Endometrial microvascular endothelial cells (primary cell): ENCODE results near the gene VAV2. TPM values are rescaled to one million over a fixed set of nuclear protein-coding genes. Genes with fewer than 3 reads are reported as not detected.

ENCODE experiments used
- in situ Hi-C: cut with HindIII; loops from 2 replicates; pipeline ENCODE4 v1.10.0; 2017; ENCODE audit warnings: low sequenced_read_pairs, low pct_unique_long_range_greater_than_20kb; ENCODE audit errors: inconsistent ontology term
- total RNA-seq: library from RNA; depleted of rRNA; stranded (reverse); fragments of >200 nt; gene quantifications from one replicate; pipeline ENCODE4 v1.2.3, GENCODE V29; 2015; ENCODE audit errors: inconsistent ontology term

Gene VAV2
- total RNA-seq, 1 donor from 2014 or later: 12.8 TPM

DNA sequence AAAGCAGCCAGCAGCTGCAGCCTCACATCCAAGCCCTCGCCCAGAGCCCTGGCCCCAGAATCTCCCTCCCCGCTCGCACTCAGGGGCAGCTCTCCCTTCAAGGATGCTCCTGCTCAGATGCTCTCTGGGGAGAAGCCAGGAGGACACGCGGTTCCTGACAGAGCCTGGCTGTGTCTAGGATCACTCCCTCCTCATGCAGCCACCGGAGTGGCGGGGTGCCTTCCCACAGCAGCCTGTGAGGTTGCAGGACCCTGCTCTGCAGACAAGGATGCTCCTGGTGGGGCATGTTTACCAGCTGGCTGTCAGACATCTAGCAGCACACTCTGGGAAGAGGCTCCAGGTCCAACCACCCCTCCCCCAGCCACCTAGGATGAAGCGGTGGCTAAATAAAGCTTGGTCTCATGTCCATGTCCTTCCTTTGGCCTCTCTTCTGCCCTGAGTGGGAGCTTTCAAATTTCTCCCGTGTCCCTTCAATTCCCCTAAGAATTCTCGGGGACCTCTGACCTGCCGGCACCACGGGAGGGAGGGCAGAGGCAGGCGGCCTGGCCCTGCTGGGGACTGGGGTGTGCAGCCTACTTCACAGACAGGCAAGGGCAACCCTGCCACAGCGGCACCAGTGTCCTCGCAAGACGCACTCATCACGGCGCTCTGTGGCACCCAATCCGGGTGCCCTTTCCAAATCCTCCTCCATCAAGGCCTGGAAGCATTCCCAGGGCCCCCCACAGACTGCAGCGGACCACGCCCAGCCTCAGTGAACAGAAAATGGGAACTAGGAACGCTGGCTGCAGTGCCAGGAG is 165.6 kb downstream of the VAV2 start:
- in situ Hi-C loops: no loop called here

DNA sequence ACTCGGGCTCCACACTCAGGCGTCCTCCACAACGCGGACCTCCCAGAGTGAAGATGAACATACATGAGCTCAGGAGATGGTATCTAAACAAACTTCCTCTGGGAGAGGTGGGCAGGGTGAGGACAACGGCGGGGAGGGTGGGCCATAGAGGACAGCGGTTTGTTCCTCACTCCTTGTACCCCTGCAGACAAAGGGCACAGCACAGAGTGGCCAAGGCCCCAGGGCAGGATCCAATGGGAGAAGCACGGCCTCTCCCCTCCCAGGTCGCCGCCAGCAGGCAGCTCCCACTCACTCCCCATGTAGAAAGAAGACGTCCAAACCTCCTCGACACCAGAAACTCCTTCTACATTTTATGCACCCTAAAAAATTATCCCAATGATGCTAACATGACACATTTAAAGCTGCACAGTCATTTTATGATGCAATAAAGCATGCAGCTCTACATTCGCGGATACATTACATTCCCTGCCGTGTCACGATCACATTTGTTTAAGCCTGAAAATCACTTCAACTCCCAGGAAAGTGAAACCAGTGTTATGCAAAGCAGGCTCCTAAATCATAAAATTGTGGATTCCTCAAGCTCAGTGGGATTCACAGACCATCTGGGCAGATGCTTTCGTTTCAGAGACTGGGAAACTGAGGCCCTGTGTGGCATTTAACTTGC is 166.4 kb downstream of the VAV2 start:
- in situ Hi-C loops: no loop called here

DNA sequence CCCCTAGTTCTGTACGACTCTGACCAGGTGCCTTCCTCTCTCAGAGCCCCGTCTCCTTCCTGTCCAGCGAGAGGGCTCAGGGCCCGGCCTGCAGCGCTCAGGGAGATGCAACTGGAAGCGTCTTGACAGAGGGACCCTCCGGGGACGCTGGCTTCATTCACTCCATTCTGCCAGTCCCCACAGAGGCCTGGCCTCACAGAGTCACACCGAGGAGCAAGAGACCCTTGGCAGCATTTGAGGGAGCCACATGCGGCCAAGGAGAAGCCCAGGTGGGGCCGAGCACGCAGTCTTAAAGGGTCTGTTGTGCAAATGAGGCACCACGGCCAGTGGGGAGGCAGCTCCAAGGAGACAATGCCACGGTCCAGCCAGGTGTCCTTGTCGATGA is 167.3 kb downstream of the VAV2 start:
- in situ Hi-C loops: no loop called here

DNA sequence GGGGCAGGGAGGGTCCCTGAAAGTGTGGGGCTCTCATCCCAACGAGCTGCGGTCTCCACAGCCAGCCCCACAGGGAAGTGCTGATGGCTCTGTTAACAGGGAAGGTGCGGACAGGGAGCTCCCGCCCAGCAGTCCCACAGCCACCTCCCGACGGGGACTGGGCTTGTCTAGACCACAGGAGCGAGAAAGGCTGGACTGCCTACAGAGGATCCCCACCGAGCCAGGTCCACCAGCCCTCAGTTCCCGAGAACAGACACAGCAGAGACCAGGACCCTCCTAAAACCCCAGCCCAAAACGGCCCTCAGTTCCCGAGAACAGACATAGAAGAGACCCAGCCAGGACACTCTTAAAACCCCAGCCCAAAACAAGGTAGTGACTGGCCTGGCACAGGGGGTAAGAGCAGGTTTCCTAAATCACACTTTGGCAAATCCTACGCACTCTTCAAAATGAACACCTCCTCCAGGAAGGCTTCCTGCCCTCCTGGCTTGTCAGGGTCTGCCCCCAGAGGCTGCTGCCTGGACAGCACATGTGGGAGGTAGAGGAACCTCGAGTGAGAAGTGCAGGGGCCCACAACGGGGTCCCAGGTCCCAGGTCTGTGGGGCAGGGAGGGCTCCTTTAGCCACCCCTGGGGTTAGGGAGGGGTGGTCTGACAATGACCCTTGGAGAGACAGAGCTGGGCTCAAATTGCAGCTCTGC is 167.9 kb downstream of the VAV2 start:
- in situ Hi-C loops: no loop called here

DNA sequence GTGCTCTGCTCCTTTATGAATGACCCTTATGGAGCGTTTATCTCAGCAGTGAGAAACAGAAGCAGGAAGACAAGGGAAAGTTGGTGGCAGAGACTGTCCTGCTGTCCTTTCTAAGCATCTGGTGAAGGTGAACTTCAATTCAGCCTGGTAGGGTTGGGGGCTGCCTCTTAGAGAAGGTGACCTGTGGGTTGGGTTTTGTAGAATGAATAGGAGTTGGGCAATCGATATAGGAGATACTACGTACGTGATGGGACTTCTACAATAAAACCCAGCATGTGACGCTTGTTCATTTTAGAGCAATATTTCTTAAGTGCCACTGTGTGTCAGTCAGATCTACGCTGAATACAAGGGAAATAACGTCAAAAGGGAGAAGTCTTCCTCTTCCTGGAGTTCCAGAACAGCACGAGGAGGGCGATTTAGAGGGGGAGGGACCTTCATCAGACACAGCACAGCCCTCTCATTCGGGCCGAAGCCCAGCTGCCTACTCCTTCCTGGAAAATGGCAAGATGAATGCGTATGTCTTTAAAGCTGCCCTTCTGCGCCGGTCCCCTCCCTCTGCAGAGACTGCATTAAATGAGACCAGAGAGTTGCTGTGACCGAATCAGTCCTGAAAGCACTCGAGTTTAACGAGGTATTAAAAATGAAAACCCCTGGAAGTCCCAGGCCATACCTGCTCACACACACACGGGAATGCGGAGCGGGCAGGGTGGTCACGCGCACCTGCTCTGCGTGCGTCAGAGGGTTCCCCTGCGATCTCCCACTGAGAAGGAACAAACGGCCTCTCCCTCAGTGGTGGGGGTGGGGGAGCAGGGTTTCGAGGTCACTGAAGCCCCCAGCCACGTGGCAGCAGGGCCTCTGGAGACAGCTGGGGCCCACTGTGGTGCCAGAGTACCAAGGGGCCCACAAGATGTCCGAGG is 168.7 kb downstream of the VAV2 start:
- in situ Hi-C loops: no loop called here

GRCh38 chr9:133822430-133823065 is 169.6 kb downstream of the VAV2 start:
- in situ Hi-C loops: no loop called here

- in situ Hi-C loops: no loop called here
These were observed 170.3 kb downstream of the VAV2 start for GRCh38 chr9:133821601-133822429.

- in situ Hi-C loops: no loop called here
These were observed 172.2 kb downstream of the VAV2 start for GRCh38 chr9:133819923-133820322.

DNA sequence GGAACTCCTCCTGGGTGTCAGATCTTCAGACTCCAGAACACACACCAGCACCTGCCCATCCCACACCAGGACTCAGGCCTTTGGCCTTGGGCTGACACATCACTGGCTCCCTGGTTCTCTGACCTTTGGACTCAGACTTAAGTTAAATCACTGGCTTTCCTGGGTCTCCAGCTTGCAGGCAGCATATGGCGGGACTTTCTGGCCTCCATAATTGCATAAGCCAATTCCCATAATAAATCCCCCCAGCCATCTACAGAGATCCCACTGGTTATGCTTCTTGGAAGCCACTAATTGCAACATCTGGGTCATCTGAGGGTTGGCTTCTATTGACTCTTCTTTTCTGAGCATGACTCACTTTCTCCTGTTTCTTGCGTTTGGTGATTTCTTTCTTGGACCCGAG is 173.7 kb downstream of the VAV2 start:
- in situ Hi-C loops: no loop called here

- in situ Hi-C loops: no loop called here
These were observed 176.3 kb downstream of the VAV2 start for GRCh38 chr9:133815781-133816180.

DNA sequence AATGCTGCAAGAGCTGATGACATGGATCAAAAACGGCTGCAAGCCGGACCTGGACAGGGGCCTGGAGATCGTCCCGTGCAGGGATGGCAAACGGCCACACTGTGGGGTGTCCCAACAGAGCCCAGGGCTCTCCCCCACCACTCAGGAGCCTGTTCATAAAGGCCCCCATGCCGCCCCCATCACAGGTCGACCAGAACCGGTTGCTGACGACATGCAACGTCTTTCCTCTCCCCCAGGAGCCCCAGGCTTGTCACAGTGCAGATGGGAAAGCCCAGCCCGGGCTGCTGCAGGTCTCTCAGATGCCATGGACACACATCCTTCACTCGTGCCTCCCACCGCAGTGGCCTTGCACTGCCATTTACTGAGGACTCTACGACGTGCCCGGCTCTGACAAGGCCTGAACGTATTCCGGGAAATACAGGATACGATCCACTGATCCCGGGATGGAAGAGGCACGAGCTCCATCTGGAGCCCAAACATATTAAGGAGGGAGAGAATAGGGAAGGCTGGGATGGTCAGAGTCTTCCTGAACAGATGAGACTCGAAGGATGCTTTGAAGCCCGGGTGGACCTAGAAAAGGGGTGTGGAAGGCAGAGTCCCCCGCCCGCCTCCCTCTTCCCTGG is 177.4 kb downstream of the VAV2 start:
- in situ Hi-C loops: no loop called here

GRCh38 chr9:133813749-133814585 is 178.2 kb downstream of the VAV2 start:
- in situ Hi-C loops: no loop called here

DNA sequence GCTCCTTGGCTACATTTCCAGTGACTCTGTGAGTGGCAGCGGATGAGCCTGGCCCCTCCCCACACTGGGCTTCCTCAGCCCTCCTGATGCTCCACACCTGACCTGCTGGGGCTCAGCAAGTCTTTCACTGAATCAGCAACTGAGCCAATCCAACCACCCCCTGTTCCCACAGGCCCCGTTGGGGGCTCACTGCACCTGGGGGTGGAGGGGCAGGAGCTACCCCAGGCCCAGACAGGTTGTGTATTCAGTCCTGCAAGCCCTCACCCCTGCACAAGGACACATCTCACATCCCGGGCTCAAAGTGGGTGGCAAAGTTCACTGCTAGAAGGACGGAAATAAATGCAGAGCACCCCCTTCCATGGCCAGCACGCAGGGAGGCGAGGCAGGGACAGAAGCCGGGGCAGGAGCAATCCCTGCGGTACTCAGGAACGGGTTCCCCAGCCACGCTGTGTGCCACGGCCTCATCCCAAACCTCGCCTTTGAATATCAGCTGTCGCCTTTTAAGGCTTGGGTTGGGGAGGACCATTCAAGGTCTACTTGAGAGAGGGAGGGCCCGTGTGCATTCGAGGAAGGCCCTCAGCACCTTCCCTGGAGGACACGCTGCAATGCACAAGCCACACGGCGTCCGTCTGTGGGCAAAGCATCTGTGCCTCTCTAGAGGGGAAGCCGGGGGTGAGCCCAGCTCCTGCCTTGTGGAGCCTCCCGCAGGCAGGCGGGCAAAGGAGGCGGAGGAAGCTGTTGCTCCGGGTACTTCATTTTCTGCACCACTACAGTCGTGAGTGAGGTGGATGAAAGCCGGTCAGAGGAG is 179.0 kb downstream of the VAV2 start:
- in situ Hi-C loops: no loop called here

DNA sequence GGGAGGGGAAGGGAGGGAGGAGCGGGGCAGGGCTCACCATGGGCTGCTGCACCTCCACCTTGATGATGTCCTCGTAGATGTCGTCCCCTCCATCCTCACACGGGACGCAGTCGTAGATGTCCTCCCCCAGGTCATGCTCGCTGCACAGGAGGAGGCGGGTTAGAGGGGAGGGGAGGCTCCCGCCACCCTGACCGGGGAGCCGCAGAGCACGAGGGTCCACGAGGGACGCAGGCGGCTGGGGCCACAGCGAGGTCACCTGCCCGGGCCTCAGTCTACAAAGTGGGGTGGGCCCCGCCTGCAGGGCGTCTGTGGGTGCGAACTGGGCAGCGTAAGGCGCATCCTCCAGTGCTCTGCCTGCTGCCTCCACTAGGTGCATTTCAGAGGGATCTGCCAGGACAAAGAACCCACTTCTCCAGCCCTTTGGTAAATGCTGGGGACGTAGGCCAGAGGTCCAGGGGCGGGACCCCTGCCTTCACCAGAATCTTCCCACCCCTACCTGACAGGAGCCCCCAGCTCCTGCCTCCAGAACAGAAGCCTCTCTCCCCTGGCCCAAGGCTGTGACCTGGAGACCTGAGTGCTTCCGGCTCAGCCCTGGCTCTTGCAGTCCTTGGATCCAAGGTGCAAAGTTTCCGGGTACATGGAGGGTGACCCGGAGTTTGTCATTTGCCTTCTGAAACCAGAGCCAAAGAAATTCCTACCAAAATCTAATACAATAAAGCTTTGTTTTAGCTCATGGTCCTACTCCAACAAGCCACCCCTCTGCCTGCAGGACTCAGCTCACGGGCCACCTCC is 179.9 kb downstream of the VAV2 start:
- in situ Hi-C loops: no loop called here

GRCh38 chr9:133811471-133811870 is 180.7 kb downstream of the VAV2 start:
- in situ Hi-C loops: no loop called here
